22Rv1 (cell line): ENCODE measurements around the gene ACE.

Source experiments
- CTCF ChIP-seq: fragments of 450-650 bp; IDR thresholded peaks from 2 replicates; pipeline ENCODE4 v1.5.1; 2017; ENCODE audit warnings: mild to moderate bottlenecking
- ZFX ChIP-seq: fragments of 450-650 bp; IDR thresholded peaks from 2 replicates; pipeline ENCODE4 v1.6.1; 2017; ENCODE audit warnings: antibody characterized with exemption, borderline replicate concordance

- TF ChIP-seq CTCF = no peak
- no peak for TF ChIP-seq ZFX
Measured at GRCh38 chr17:63519116-63519881, 42.4 kb downstream of the ACE start.
